ENCODE results near the gene ATP5ME.
"Not testable (repeated sequence)": the region's sequence is repeated elsewhere in the genome, so short reads cannot be mapped to it uniquely, and the experiment has no call there.

The ATP5ME gene

GRCh38 chr4:699816-700580 lies 25.9 kb upstream of the ATP5ME start:
- Histone ChIP-seq H2AFZ (ENCODE audit: low read depth, low read length) (no peak overlapping the region), H3K27ac (ENCODE audit: low read length) (no peak overlapping the region), H3K79me2 (ENCODE audit: insufficient read depth, low read length) (no peaks in the 10 kb centered on the region), H3K9ac (ENCODE audit: low read depth, low read length) (no peak overlapping the region), H3K4me1 (ENCODE audit: insufficient read depth, low read length) (peaks cover 2% of the 10 kb centered on the region), H3K4me2 (ENCODE audit: insufficient read depth, low read length) (no peak overlapping the region), H3K27me3 (ENCODE audit: insufficient read depth, low read length, poor library complexity) (no peaks in the 10 kb centered on the region), H3K9me3 (ENCODE audit: insufficient read depth, low read length, severe bottlenecking) (no peaks in the 10 kb centered on the region), H3K36me3 (ENCODE audit: insufficient read depth, low read length) (no peaks in the 10 kb centered on the region), H4K20me1 (ENCODE audit: insufficient read depth, low read length) (no peaks in the 10 kb centered on the region), H3K4me3 (ENCODE audit: low read depth in 1 of 2, low read length in 2 of 2) (no peak overlapping the region)
- no peak for DNase-seq
- ATAC-seq (ENCODE audit: insufficient read depth, low read depth), result no peak
- TF ChIP-seq CTCF (IDR thresholded peaks at IDR 0.05; ENCODE audit: borderline replicate concordance, extremely low read depth, low read length, poor library complexity, severe bottlenecking) (no peak), EZH2 (IDR thresholded peaks at IDR 0.05; ENCODE audit: borderline replicate concordance, low read depth, low read length, severe bottlenecking) (no peak)

- H3K27ac ChIP-seq (ENCODE audit: low read length); H3K27me3 ChIP-seq (ENCODE audit: insufficient read depth, low read length, poor library complexity); H2AFZ ChIP-seq (ENCODE audit: low read depth, low read length); H3K36me3 ChIP-seq (ENCODE audit: insufficient read depth, low read length); H3K9ac ChIP-seq (ENCODE audit: low read depth, low read length); DNase-seq; H3K4me2 ChIP-seq (ENCODE audit: insufficient read depth, low read length); H3K79me2 ChIP-seq (ENCODE audit: insufficient read depth, low read length); ATAC-seq (ENCODE audit: insufficient read depth, low read depth); H3K4me3 ChIP-seq (ENCODE audit: low read depth in 1 of 2, low read length in 2 of 2); H4K20me1 ChIP-seq (ENCODE audit: insufficient read depth, low read length); H3K9me3 ChIP-seq (ENCODE audit: insufficient read depth, low read length, severe bottlenecking); H3K4me1 ChIP-seq (ENCODE audit: insufficient read depth, low read length): not testable (repeated sequence)
Observed at GRCh38 chr4:694341-694940, 20.4 kb upstream of the ATP5ME start.

GRCh38 chr4:692771-693554 lies 18.9 kb upstream of the ATP5ME start:
- H3K9ac ChIP-seq (ENCODE audit: low read depth, low read length), result no peak overlapping the region
- no peaks in the 10 kb centered on the region for H3K9me3 ChIP-seq (ENCODE audit: insufficient read depth, low read length, severe bottlenecking)
- no peak overlapping the region for H2AFZ ChIP-seq (ENCODE audit: low read depth, low read length)
- H3K4me1 ChIP-seq (ENCODE audit: insufficient read depth, low read length), result no peaks in the 10 kb centered on the region
- H3K27me3 ChIP-seq (ENCODE audit: insufficient read depth, low read length, poor library complexity), result no peaks in the 10 kb centered on the region
- no peak for TF ChIP-seq EZH2 (IDR thresholded peaks at IDR 0.05; ENCODE audit: borderline replicate concordance, low read depth, low read length, severe bottlenecking)
- no peak for TF ChIP-seq CTCF (IDR thresholded peaks at IDR 0.05; ENCODE audit: borderline replicate concordance, extremely low read depth, low read length, poor library complexity, severe bottlenecking)
- no peaks in the 10 kb centered on the region for H3K36me3 ChIP-seq (ENCODE audit: insufficient read depth, low read length)
- no peak for DNase-seq
- H3K4me3 ChIP-seq (ENCODE audit: low read depth in 1 of 2, low read length in 2 of 2), result no peak overlapping the region
- no peaks in the 10 kb centered on the region for H3K79me2 ChIP-seq (ENCODE audit: insufficient read depth, low read length)
- H4K20me1 ChIP-seq (ENCODE audit: insufficient read depth, low read length), result peaks cover 4% of the 10 kb centered on the region; the same call in 1 of the 2 replicates
- ATAC-seq (ENCODE audit: insufficient read depth, low read depth), result no peak
- H3K4me2 ChIP-seq (ENCODE audit: insufficient read depth, low read length), result no peak overlapping the region
- H3K27ac ChIP-seq (ENCODE audit: low read length), result no peak overlapping the region

- Histone ChIP-seq H3K4me1 (ENCODE audit: insufficient read depth, low read length) (no peaks in the 10 kb centered on the region), H3K4me3 (ENCODE audit: low read depth in 1 of 2, low read length in 2 of 2) (no peak overlapping the region)
- ATAC-seq (ENCODE audit: insufficient read depth, low read depth), result no peak
Observed at GRCh38 chr4:689723-690122, 15.6 kb upstream of the ATP5ME start.

More at GRCh38 chr4:689723-690122, 15.6 kb upstream of the ATP5ME start:
- H3K27me3 ChIP-seq (ENCODE audit: insufficient read depth, low read length, poor library complexity), result no peaks in the 10 kb centered on the region
- H2AFZ ChIP-seq (ENCODE audit: low read depth, low read length), result no peak overlapping the region
- no peaks in the 10 kb centered on the region for H3K79me2 ChIP-seq (ENCODE audit: insufficient read depth, low read length)
- H3K9ac ChIP-seq (ENCODE audit: low read depth, low read length), result no peak overlapping the region
- no peaks in the 10 kb centered on the region for H3K9me3 ChIP-seq (ENCODE audit: insufficient read depth, low read length, severe bottlenecking)
- TF ChIP-seq EZH2 (IDR thresholded peaks at IDR 0.05; ENCODE audit: borderline replicate concordance, low read depth, low read length, severe bottlenecking) (no peak), CTCF (IDR thresholded peaks at IDR 0.05; ENCODE audit: borderline replicate concordance, extremely low read depth, low read length, poor library complexity, severe bottlenecking) (no peak)
- DNase-seq, result no peak
- H3K27ac ChIP-seq (ENCODE audit: low read length), result no peak overlapping the region
- no peak overlapping the region for H3K4me2 ChIP-seq (ENCODE audit: insufficient read depth, low read length)
- peaks cover 4% of the 10 kb centered on the region; the same call in 1 of the 2 replicates for H4K20me1 ChIP-seq (ENCODE audit: insufficient read depth, low read length)
- H3K36me3 ChIP-seq (ENCODE audit: insufficient read depth, low read length), result no peaks in the 10 kb centered on the region

All from DND-41 (cell line).